ENCODE data around the gene SERPINA5.

DNA sequence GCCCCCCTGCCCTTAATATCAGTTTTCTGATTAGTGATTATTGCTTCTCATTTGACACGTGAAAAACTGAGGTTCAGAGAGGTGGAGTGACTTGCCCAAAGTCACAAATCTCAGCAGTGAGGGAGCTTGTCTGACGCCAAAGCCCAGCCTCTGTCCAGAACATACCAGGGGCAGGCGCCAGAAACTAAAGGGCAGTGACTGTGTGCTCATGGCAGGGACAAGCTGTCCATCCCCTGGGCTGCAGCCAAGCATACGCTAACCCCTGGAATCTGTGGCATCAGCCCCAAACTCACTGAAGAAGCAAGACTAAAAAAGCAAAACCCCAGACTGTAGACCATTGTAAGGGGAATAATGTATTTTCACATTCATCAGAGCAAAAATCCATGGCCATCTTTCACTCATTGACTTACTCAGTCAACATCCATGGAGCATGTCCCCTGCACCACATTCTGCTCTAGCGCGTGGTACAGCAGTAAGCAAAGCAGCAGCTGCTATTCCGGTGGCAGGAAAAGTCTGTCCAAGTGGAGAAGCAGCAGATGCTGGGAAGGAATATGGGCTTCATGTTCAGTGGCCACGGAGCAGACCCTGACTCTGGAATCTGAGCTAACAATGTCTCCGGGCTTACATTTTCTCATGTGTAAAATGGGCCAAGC lies 21.5 kb upstream of the SERPINA5 start:
- TF ChIP-seq, protein P1, sequence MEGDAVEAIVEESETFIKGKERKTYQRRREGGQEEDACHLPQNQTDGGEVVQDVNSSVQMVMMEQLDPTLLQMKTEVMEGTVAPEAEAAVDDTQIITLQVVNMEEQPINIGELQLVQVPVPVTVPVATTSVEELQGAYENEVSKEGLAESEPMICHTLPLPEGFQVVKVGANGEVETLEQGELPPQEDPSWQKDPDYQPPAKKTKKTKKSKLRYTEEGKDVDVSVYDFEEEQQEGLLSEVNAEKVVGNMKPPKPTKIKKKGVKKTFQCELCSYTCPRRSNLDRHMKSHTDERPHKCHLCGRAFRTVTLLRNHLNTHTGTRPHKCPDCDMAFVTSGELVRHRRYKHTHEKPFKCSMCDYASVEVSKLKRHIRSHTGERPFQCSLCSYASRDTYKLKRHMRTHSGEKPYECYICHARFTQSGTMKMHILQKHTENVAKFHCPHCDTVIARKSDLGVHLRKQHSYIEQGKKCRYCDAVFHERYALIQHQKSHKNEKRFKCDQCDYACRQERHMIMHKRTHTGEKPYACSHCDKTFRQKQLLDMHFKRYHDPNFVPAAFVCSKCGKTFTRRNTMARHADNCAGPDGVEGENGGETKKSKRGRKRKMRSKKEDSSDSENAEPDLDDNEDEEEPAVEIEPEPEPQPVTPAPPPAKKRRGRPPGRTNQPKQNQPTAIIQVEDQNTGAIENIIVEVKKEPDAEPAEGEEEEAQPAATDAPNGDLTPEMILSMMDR (IDR thresholded peaks at IDR 0.05; ENCODE audit: low read depth, low read length): no peak
- TF ChIP-seq EZH2phosphoT487 (IDR thresholded peaks at IDR 0.05; ENCODE audit: low read depth): no peak
